ENCODE results near the gene SH3BP5L.

DNA sequence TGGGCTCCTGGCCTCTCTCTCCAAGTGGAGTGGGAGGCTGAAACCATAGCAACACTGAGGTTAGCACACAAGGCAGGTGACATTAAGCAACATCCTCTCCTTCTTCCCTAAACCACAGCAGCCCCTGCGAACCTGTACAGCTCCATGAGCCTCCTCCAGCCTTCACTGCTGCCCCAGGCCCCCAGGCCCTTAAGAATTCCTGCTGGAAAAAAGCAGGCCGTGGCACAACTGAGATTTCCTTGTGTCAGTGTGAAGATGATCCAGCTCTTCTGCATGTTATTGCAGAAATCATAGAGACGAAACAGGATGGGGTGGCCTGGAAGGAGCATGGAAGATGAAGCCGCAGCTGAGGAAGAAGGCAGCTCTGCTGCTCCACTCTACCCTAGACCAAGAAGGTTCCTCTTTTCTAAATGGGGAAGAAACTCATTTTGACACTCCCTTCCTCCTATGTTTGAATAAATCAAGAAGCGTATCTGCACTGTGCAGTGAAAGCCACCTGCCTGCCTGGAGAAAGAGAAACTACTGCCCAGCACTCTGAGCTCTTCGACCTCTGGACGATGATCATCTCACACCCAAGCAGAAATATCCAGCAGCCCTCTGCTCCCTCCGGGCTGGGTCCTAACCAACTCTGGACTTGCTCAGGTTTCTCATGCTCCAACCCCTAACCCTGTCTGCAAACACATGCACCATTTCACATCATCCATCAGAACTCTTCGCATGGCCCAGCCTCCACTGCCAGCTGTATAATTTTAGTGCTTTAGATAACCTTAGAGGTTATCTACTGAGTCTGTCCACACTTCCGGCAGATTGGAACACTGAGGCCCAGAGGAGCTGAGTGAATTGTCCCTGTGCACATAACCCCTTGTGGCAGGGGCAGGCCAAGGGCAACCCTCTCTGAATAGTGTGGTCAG lies 20.7 kb downstream of the SH3BP5L start:
- TF ChIP-seq CTCF (IDR thresholded peaks at IDR 0.05) (no peak), EZH2 (IDR thresholded peaks at IDR 0.05; ENCODE audit: borderline replicate concordance, insufficient read depth, low read depth, low read length, poor library complexity, severe bottlenecking) (no peak)

Data from B cell (primary cell).